Loucy (cell line): Measurements from ENCODE around the gene ARHGAP24.

Experiments
- CTCF ChIP-seq: fragments of 200-600 bp; sonication (generic); conservative IDR thresholded peaks from 2 replicates; pipeline ENCODE4 v1.5.1; 2014; ENCODE audit warnings: mild to moderate bottlenecking, antibody characterized with exemption, low read length
- EZH2phosphoT487 ChIP-seq: fragments of 200-600 bp; IDR thresholded peaks from 2 replicates; pipeline ENCODE4 v1.6.1; 2018; ENCODE audit warnings: antibody characterized with exemption, mild to moderate bottlenecking, moderate library complexity, borderline replicate concordance

DNA sequence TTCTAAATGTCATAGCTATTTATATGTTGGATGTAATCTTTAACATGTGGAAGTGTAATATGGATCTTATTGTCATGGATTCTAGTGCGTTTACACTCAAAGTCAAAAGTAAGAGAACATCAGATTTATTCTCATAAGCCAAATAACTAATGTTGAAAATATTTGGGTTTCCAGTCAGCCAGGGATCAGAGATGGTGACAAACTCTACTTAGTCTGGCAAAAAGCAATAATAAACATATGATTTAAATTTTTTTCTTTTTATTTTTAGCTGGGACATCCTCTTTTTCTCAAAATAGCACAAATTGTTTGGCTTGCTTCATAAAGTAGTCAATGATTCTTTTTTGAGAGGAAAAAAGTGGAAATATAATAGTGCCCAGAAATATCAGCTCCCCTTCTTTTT is 392.3 kb downstream of the ARHGAP24 start:
- no peak for TF ChIP-seq CTCF
- no peak for TF ChIP-seq EZH2phosphoT487
